GM21526 (cell line): Measurements from ENCODE around the gene ARIH2.

Source experiments
- ATAC-seq: cut with Tn5 transposase; IDR thresholded peaks from one replicate; pipeline ENCODE4 v1.9.1; 2021; ENCODE audit warnings: moderate library complexity; ENCODE audit not compliant: unreplicated experiment, low FRiP score

Gene ARIH2

GRCh38 chr3:48966876-48967361 lies 48.3 kb downstream of the ARIH2 start:
- no peak for ATAC-seq

DNA sequence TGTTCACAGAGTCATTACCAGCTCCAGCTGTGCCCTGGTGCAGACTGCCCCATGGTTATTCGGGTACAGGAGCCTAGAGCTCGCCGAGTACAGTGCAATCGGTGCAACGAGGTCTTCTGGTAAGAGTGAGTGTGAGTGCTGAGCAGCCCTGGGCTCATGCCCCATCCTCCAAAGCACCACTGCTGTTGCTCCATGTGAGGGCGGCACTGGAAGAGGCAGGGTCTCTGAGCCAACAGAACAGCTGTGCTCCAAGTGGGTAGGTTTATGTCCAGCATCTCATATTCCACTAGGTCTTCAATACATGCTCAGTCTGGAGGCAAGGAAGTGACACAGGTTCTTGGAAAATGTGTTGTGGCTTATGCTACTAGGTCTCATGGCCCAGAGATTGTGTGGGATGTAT lies 51.9 kb downstream of the ARIH2 start:
- no peak for ATAC-seq

DNA sequence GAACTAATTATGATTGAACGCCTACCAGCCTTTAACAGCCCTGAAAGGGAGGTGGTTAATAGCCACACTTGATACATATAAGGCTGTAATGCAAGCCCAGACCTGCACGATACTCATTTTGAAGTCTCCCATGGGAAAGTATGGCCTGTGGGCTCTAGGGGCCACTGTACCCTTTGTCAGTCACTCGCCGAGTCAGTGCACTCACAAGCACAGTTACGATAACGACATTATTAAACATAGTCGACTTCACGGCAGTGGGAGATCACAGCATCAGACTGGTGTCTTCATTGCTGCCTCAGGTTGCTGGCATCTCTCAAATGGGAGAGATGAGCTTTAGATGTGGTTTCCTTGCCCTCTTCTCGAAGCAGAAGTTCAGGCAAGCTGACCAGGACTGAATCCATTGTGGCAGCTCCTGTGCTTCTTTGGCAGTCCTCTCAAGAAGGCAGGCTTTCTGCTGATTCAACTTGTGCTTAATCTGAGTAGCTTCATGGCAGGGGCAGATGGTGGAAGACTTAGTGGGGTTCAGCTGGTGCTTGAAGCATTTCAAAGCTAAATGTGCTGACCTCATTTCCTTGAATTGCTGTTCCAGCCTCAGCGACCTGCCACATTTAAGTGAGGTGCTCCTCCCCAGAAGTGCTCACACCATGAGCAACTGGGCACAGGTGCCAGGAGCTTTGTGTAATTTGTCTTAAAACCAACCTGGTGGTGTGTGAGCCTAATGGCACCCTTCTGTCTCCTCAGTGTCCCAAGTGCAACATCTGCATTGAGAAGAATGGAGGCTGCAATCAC lies 55.6 kb downstream of the ARIH2 start:
- no peak for ATAC-seq

- no peak for ATAC-seq
Observed at GRCh38 chr3:48979451-48979850, 60.8 kb downstream of the ARIH2 start.

- no peak for ATAC-seq
Observed at GRCh38 chr3:48980295-48980694, 61.7 kb downstream of the ARIH2 start.

- no peak for ATAC-seq
Observed at GRCh38 chr3:48982016-48982415, 63.4 kb downstream of the ARIH2 start.

DNA sequence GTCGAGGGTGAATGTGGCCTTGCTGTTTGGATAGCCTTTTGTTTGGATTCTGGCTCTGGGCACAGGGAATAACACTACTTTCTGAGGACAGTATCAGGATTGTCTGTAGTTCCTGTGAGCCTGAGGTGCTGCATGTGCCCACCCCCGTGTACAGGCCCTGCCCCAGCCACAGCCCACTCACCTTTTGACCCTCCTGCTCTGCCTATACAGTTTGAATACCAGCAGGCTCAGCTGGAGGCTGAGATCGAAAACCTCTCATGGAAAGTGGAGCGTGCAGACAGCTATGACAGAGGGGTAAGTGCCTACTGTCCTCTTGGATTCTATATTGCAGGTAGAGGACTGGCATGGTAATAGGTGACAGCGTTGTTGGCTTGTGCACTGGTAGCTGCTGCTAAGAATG lies 64.0 kb downstream of the ARIH2 start:
- no peak for ATAC-seq

GRCh38 chr3:48983096-48983495 lies 64.5 kb downstream of the ARIH2 start:
- ATAC-seq, result no peak

GRCh38 chr3:48984663-48985062 lies 66.0 kb downstream of the ARIH2 start:
- ATAC-seq, result no peak

DNA sequence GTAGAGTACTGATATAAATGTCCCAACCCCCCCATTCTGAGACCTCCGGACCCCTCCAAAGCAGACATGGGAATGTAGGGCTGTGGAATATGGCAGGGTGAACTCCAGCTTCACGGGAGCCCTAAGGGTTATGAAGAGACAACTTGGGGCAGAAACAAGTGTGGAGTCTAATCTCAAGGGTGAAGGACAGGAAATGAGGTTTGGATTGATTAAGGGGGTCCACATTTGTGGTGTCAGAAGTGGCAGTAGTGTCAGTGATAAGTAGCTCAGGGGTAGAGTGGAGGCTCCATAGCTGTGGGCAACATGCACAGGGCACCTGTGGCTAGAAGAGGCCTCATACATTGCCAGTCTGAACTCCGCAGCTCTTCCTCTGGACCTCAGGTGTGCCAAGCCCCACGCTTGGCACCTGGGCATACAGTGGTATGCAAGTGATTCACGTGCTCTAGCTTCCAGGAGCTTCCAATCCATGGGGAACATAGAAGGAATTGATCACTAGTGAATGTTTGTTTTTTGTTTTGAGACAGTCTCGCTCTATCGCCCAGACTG lies 67.3 kb downstream of the ARIH2 start:
- ATAC-seq, result no peak

- no peak for ATAC-seq
Observed at GRCh38 chr3:48989126-48989795, 70.6 kb downstream of the ARIH2 start.

GRCh38 chr3:48989796-48990635 lies 71.4 kb downstream of the ARIH2 start, which contains the start of gene P4HTM:
Gene P4HTM (plus strand): TSS chr3:48990241. CDS start chr3:48990257, 16 bp downstream.
- no peak for ATAC-seq

DNA sequence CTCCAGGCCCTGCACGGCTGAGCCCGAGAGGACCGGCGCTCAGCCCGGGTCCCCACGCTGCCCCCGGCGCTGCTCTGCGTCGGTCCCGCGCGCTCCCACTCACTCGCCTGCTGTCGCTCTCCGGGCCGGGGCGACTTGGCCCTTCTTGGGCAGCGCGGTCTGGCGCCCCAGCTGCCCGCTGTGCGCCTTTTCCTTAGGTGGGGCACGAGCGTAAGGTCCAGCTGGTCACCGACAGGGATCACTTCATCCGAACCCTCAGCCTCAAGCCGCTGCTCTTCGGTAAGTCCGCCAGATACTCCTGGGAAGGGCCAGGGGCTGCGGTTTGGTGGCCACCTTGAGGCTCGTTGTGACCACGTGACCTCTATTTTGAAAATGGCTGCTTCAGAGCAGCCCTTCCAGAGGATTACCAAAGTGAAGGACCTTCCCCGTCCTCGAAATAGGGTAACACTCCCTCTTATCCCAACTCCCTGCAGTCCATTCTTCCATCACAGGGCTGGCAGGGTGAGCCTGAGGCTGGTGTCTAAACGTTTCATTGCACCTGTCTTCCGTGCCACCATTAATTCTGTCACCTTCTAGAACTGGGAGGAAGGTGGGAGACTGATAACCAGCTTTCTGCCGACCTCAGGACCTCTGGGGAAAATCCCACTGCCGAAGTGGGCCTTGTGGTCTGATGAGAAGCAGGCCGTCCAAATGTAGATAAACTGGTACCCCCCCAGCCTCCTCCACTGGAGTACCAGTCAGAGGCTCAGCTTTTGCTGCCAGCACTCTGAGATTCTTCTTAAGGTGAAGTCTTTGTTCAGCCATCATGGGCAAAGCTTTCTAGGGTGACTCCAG lies 72.2 kb downstream of the ARIH2 start:
- no peak for ATAC-seq

DNA sequence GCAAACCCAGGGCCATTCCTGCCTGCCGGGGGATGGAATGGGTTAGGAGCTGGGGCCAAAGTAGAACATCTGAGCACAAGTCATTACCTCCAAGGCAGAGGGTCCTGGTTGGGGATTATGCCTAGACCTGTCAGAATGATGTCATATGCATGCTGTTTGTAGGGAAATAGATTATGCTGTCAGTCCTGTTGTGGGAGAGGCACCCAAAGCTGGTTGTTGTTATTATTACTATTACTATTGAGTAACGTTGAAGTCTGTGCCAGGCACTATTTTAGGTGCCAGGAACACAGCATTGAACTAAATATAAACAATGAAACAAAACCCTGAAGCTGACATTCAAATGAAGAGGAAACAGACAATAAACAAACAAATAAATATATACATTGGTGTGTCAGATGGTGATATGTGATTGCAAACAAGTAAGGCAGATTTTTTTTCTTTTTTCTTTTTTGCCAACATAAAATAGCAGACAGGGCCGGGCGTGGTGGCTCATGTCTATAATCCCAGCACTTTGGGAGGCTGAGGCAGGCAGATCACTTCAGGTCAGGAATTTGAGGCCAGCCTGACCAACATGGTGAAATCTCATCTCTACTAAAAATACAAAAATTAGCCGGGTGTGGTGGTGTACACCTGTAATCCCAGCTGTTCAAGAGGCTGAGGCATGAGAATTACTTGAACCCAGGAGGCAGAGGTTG lies 73.4 kb downstream of the ARIH2 start:
- ATAC-seq, result no peak

DNA sequence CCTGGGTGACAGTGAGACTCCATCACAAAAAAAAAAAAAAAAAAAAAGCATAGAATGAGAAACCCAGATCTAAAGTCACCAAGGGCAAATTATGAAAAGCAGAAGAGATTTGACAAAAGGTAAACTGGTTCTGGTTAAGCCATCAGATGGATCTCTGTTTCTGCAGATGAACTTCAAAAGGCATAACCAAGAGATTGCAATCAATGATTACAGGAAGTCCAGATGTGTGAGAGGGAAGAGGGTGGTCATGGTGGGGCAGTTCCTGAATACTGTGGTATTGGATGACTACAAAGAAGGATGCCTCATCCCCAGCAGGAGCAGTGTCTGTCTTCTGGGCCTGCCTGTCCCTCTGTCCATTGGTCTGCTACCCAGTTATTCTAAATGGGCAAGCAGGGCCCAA lies 75.2 kb downstream of the ARIH2 start:
- ATAC-seq, result no peak

DNA sequence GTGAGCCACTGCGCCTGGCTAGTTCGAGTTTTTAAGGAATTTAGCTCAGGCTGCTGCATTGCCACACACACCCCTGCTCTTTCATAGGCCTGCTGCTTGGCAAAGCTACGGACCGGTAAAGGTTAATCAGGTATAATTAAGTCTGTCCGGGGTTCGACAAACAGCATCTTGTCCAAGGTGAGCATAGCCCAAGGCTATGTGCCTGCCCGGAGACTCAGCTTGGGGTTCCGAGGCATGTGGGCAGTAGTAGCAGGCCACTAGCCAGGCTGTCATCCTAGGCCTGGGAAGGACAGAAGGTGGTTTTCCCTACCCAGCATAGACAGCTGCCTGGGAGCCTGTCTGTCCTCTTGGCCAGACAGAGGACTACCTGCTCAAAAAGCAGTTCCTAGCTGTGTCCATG lies 78.0 kb downstream of the ARIH2 start:
- ATAC-seq, result no peak

- no peak for ATAC-seq
Observed at GRCh38 chr3:48997102-48997635, 78.5 kb downstream of the ARIH2 start.

GRCh38 chr3:48997714-48998637 lies 79.3 kb downstream of the ARIH2 start:
- no peak for ATAC-seq
